ENCODE measurements around the gene TCIRG1. TPM values are rescaled to one million over a fixed set of nuclear protein-coding genes. Genes with fewer than 3 reads are reported as not detected.

Gene TCIRG1
- total RNA-seq, 1 experiment from 2014 or later, result 203 TPM

DNA sequence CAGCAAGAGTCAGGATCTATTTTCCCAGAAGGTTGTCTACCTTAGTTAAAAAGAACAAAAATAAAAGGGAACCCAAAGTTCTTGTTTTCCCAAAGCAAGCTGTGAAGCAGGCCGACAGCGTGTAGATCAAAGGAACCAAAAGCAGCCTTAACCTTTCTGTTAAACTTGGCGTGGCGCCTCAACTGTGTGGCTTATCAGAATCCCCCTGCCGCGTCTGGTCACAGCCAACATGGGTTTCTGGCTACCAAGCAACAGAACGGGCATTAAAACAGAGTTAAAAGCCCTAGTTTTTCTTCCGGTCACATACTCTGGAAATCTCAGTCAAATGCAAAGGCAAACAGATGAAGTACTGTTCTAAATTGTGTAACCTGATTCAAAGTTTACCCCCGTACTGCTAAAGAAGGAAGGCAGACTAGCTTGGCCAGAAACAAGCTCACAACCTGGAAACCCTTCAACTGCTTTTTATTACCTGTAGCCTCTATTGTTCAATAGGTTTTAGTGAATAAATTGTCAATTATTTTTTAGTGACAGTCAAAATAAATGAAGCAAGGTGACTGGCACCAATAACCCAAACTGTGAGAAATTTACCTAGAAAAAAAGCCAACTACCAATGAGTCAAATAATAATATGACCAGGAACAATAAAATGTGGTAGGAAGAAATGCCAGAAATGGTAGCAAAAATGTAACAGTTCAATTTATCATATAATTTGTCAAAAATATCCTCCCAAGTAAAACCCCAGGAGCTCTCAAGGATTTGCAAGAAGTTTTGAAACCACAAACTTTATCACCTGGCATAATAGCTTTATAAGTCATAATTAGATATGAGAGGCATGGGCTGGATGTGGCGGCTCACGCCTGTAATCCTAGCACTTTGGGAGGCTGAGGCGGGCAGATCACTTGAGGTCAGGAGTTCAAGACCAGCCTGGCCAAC is 60.9 kb downstream of the TCIRG1 start:
- Histone ChIP-seq H3K4me3 (ENCODE audit: low read length) (no peak overlapping the region), H3K79me2 (ENCODE audit: low read length) (peaks cover 79% of the 10 kb centered on the region), H3K9ac (ENCODE audit: low read length) (no peak overlapping the region), H4K20me1 (ENCODE audit: low read length) (peaks cover 36% of the 10 kb centered on the region), H3K27me3 (ENCODE audit: low read length) (no peaks in the 10 kb centered on the region), H3K9me2 (replicated peaks; ENCODE audit: low read length) (no peaks in the 10 kb centered on the region), H3K9me3 (ENCODE audit: low read length) (no peaks in the 10 kb centered on the region), H2AFZ (ENCODE audit: low read length) (no peak overlapping the region), H3F3A (ENCODE audit: low read length, unreplicated experiment) (no peaks in the 10 kb centered on the region), H3K4me1 (ENCODE audit: insufficient read depth, low read length) (peaks cover 7% of the 10 kb centered on the region; the same call in 1 of the 2 replicates), H3K4me2 (ENCODE audit: low read length) (0 out of 2 replicates have a peak overlapping the region, but pooled peaks have one; percentile 3), H3K36me3 (ENCODE audit: low read depth, low read length) (peaks cover 1% of the 10 kb centered on the region), H3K27ac (ENCODE audit: low read length) (no peak overlapping the region)
- ChIA-PET CTCF (no interaction called here), POLR2A (ENCODE audit: unreplicated experiment) (interaction anchor here (0.6 kb wide), 1 partner anchor 47 kb away, joined by 3 read pairs; no protein-coding TSS in a partner anchor)
- DNase-seq (peak; percentile 20), ATAC-seq (peak; percentile 58)
- no TSS peak for BruUV-seq (replicated peaks)
- intact Hi-C loops (cut with micrococcal nuclease), result no loop called here
- no peak for TF ChIP-seq EZH2phosphoT487 (IDR thresholded peaks at IDR 0.05; ENCODE audit: borderline replicate concordance, low read length)

Small RNA genes lying within 50 kb of the gene (microRNA-seq; reads per million reads assigned to microRNA genes)
- not detected for gene MIR4691 (ENCODE audit: unreplicated experiment)
- not detected for gene MIR6753 (ENCODE audit: unreplicated experiment)
- gene MIR7113 (ENCODE audit: unreplicated experiment), result 1.5 reads per million

Other genes with a start within 250 kb of the TCIRG1 start
- 66.8 and 77.0 TPM in 2 replicates for gene UNC93B1, start 34.9 kb upstream of the TCIRG1 start, total RNA-seq (2014; rRNA removed)
- 26.0 and 28.1 TPM in 2 replicates for gene ALDH3B1, start 28.7 kb upstream of the TCIRG1 start, total RNA-seq (2014; rRNA removed)
- 560 and 576 TPM in 2 replicates for gene NDUFS8, start 8.3 kb upstream of the TCIRG1 start, total RNA-seq (2014; rRNA removed)
- 57.5 and 71.9 TPM in 2 replicates for gene CHKA, start 82.4 kb downstream of the TCIRG1 start, total RNA-seq (2014; rRNA removed)
- gene KMT5B, start 174.3 kb downstream of the TCIRG1 start, total RNA-seq (2014; rRNA removed), result 17.5 and 19.0 TPM in 2 replicates
- 74.9 and 75.9 TPM in 2 replicates for gene C11orf24, start 232.9 kb downstream of the TCIRG1 start, total RNA-seq (2014; rRNA removed)

Data from PC-3 (cell line).